OCI-LY1 (cell line): Measurements from ENCODE around the gene EPYC.

Experiments
- EZH2 ChIP-seq: fragments of 200-600 bp; sonication (generic), shearing (Covaris generic); IDR thresholded peaks from 2 replicates; pipeline ENCODE4 v1.8.0; 2017; ENCODE audit warnings: borderline replicate concordance, mixed run types, mild to moderate bottlenecking, antibody characterized with exemption, low read length, moderate library complexity, mixed read lengths
- TF ChIP-seq, protein P1 (sequence below): fragments of 200-600 bp; sonication (generic), shearing (Covaris generic); IDR thresholded peaks from 2 replicates; pipeline ENCODE4 v1.5.1; 2017; ENCODE audit warnings: mild to moderate bottlenecking, antibody characterized with exemption, low read length, moderate library complexity, mixed read lengths

- no peak for TF ChIP-seq EZH2
- TF ChIP-seq, protein P1, sequence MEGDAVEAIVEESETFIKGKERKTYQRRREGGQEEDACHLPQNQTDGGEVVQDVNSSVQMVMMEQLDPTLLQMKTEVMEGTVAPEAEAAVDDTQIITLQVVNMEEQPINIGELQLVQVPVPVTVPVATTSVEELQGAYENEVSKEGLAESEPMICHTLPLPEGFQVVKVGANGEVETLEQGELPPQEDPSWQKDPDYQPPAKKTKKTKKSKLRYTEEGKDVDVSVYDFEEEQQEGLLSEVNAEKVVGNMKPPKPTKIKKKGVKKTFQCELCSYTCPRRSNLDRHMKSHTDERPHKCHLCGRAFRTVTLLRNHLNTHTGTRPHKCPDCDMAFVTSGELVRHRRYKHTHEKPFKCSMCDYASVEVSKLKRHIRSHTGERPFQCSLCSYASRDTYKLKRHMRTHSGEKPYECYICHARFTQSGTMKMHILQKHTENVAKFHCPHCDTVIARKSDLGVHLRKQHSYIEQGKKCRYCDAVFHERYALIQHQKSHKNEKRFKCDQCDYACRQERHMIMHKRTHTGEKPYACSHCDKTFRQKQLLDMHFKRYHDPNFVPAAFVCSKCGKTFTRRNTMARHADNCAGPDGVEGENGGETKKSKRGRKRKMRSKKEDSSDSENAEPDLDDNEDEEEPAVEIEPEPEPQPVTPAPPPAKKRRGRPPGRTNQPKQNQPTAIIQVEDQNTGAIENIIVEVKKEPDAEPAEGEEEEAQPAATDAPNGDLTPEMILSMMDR = no peak
Observed at GRCh38 chr12:91017043-91017442, 12.3 kb upstream of the EPYC start.
